ENCODE measurements around the gene HINFP. TPM values are rescaled to one million over a fixed set of nuclear protein-coding genes. Genes with fewer than 3 reads are reported as not detected.

The HINFP gene
- total and polyA plus RNA-seq, 2 of the 4 experiments (the other 2 are of a cell fraction): 9.1 to 15.3 TPM

- H2AFZ ChIP-seq (replicated peaks; ENCODE audit: low read length, poor library complexity): no peak overlapping the region
- H3K4me2 ChIP-seq (ENCODE audit: low read depth, low read length): no peak overlapping the region
- in situ Hi-C loops (cut with MboI; ENCODE audit: low sequenced_read_pairs) (no loop called here), dilution Hi-C loops (cut with HindIII; ENCODE audit: low sequenced_read_pairs, unreplicated experiment) (no loop called here), intact Hi-C loops (cut with micrococcal nuclease) (no loop called here)
- no peak overlapping the region for H3K9ac ChIP-seq (ENCODE audit: low read depth, low read length)
- H2BK15ac ChIP-seq (ENCODE audit: low read depth, low read length): no peak overlapping the region
- no peak overlapping the region for H3K23ac ChIP-seq (ENCODE audit: low read depth, low read length)
- H3K36me3 ChIP-seq (ENCODE audit: control insufficient read depth, insufficient read depth, low read length): no peaks in the 10 kb centered on the region
- 90% methylated on average over 2 of the region's 9 CpGs; no CpG with 5 or more reads in 1 of the 2 experiments for WGBS, 2 experiments (ENCODE audit: extremely low coverage in 2 of 2, insufficient read length in 1 of 2)
- H3K9me3 ChIP-seq (ENCODE audit: control insufficient read depth, insufficient read depth, low read length): no peaks in the 10 kb centered on the region
- no peak overlapping the region for H3K4ac ChIP-seq (ENCODE audit: low read depth, low read length)
- no peak overlapping the region for H4K8ac ChIP-seq (ENCODE audit: low read depth in 2 of 2, low read length in 2 of 2)
- ChIA-PET CTCF (interaction anchor here (0.6 kb wide), 1 partner anchor 9 kb away, joined by 3 read pairs; no protein-coding TSS in a partner anchor), POLR2A (ENCODE audit: unreplicated experiment) (no interaction called here)
- H3K14ac ChIP-seq (replicated peaks; ENCODE audit: low read depth, low read length): no peak overlapping the region
- DNase-seq (no peak), ATAC-seq (ENCODE audit: low read depth) (no peak)
- no peak overlapping the region for H4K5ac ChIP-seq (ENCODE audit: low read depth, low read length)
- no peaks in the 10 kb centered on the region for H3K4me1 ChIP-seq (ENCODE audit: control insufficient read depth, insufficient read depth, low read length)
- no peak overlapping the region for H2AK9ac ChIP-seq (replicated peaks; ENCODE audit: low read depth, low read length, poor library complexity)
- H2BK20ac ChIP-seq (ENCODE audit: low read depth, low read length): no peak overlapping the region
- no peaks in the 10 kb centered on the region for H3K9me1 ChIP-seq (ENCODE audit: insufficient read depth, low read length)
- H3K27me3 ChIP-seq (ENCODE audit: control insufficient read depth, insufficient read depth, low read length): peaks cover 26% of the 10 kb centered on the region
- TF ChIP-seq MAZ (IDR thresholded peaks at IDR 0.05; ENCODE audit: borderline replicate concordance, low read depth, low read length) (no peak), MAFK (IDR thresholded peaks at IDR 0.05; ENCODE audit: low read depth, low read length) (no peak), POLR2A (IDR thresholded peaks at IDR 0.05; ENCODE audit: low read depth, low read length) (no peak)
- TF ChIP-seq, protein P1, sequence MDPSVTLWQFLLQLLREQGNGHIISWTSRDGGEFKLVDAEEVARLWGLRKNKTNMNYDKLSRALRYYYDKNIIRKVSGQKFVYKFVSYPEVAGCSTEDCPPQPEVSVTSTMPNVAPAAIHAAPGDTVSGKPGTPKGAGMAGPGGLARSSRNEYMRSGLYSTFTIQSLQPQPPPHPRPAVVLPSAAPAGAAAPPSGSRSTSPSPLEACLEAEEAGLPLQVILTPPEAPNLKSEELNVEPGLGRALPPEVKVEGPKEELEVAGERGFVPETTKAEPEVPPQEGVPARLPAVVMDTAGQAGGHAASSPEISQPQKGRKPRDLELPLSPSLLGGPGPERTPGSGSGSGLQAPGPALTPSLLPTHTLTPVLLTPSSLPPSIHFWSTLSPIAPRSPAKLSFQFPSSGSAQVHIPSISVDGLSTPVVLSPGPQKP (IDR thresholded peaks at IDR 0.05; ENCODE audit: borderline replicate concordance, low read depth, low read length): no peak
- H4K91ac ChIP-seq (ENCODE audit: insufficient read depth, low read depth, low read length): no peak overlapping the region
- H4K20me1 ChIP-seq (ENCODE audit: insufficient read depth, low read length): no peaks in the 10 kb centered on the region
- H2BK5ac ChIP-seq (ENCODE audit: low read depth, low read length, poor library complexity, severe bottlenecking): no peak overlapping the region
- no peak overlapping the region for H3K4me3 ChIP-seq (ENCODE audit: insufficient read depth, low read depth, low read length)
- no peaks in the 10 kb centered on the region for H3K79me1 ChIP-seq (ENCODE audit: low read depth in 1 of 2, low read length in 2 of 2)
- H3K18ac ChIP-seq (ENCODE audit: low read depth, low read length): no peak overlapping the region
- no peak overlapping the region for H3K27ac ChIP-seq (ENCODE audit: insufficient read depth, low read length)
- H2AK5ac ChIP-seq (ENCODE audit: low read depth, low read length): no peak overlapping the region
- BruUV-seq (replicated peaks): no TSS peak
- no peak overlapping the region for H2BK120ac ChIP-seq (ENCODE audit: low read depth, low read length)
- no peak overlapping the region for H3K56ac ChIP-seq (ENCODE audit: extremely low read depth, insufficient read depth, low read length)
These were observed 38.8 kb downstream of the HINFP start for GRCh38 chr11:119160151-119160550.

Measured in IMR-90 (cell line).